ENCODE results near the gene NCAPH2.

NCAPH2 gene

DNA sequence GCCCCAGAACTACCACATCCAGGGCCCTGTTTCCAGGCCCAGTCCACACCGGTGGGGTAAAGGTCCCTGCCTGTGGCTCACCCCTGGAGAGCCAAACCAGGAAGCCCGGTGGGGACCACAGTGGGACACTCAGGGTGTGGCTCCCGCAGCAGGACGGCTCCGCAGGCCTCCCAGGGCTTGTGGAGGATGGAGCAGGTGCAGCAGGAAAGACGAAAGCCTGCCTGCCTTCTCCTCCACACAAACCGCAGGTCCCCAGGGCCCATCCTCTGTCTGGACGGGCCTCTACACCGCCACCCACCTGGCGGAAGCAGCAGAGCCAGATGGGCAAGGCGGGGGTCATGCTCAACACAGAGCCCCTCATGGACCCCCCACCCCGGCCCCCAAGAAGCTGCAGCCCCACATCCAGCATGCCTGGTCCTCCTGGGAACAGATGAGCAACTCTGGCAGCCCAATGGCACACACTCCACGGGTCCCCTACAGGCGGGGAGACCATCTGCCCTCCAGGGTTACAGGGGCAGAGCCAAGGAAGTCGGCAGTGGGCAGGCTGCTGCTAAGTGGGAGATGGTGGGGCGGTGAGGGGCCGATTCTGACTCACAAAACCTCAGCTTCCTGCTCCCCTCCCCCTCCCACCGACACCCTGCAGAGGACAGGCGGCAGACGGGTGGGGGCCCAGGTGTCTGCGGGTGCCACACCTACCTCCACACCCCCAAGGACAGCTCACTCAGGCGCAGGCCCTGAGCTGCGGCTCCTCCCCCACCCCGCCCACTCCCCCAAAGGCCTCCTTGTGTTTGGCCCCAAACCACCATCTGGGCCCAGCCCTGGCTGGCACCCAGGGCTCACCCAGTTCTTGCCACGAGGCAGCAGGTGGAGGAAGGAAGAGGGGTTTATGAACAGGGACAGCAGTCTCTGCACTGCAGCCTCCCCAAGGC lies 38.4 kb upstream of the NCAPH2 start:
- no peak overlapping the region for H3K4me3 ChIP-seq (ENCODE audit: control insufficient read depth, low read depth, low read length)
- DNase-seq (ENCODE audit: low read depth) = peak; percentile 30
- no peak for TF ChIP-seq CTCF (conservative IDR thresholded peaks at IDR 0.05; ENCODE audit: control insufficient read depth, insufficient read depth, low read depth, low read length)

GRCh38 chr22:50470491-50470890 lies 37.5 kb upstream of the NCAPH2 start:
- no peak for DNase-seq (ENCODE audit: low read depth)
- no peak for TF ChIP-seq CTCF (conservative IDR thresholded peaks at IDR 0.05; ENCODE audit: control insufficient read depth, insufficient read depth, low read depth, low read length)
- H3K4me3 ChIP-seq (ENCODE audit: control insufficient read depth, low read depth, low read length) = no peak overlapping the region

- no peak for TF ChIP-seq CTCF (conservative IDR thresholded peaks at IDR 0.05; ENCODE audit: control insufficient read depth, insufficient read depth, low read depth, low read length)
- H3K4me3 ChIP-seq (ENCODE audit: control insufficient read depth, low read depth, low read length) = no peak overlapping the region
- DNase-seq (ENCODE audit: low read depth) = no peak
Measured at GRCh38 chr22:50471197-50471847, 36.7 kb upstream of the NCAPH2 start.

- no peak for DNase-seq (ENCODE audit: low read depth)
- TF ChIP-seq CTCF (conservative IDR thresholded peaks at IDR 0.05; ENCODE audit: control insufficient read depth, insufficient read depth, low read depth, low read length) = no peak
- no peak overlapping the region for H3K4me3 ChIP-seq (ENCODE audit: control insufficient read depth, low read depth, low read length)
Measured at GRCh38 chr22:50471962-50472361, 36.1 kb upstream of the NCAPH2 start.

GRCh38 chr22:50473088-50473487 lies 34.9 kb upstream of the NCAPH2 start:
- peak; percentile 3 for TF ChIP-seq CTCF (conservative IDR thresholded peaks at IDR 0.05; ENCODE audit: control insufficient read depth, insufficient read depth, low read depth, low read length)
- H3K4me3 ChIP-seq (ENCODE audit: control insufficient read depth, low read depth, low read length) = no peak overlapping the region
- DNase-seq (ENCODE audit: low read depth) = no peak

DNA sequence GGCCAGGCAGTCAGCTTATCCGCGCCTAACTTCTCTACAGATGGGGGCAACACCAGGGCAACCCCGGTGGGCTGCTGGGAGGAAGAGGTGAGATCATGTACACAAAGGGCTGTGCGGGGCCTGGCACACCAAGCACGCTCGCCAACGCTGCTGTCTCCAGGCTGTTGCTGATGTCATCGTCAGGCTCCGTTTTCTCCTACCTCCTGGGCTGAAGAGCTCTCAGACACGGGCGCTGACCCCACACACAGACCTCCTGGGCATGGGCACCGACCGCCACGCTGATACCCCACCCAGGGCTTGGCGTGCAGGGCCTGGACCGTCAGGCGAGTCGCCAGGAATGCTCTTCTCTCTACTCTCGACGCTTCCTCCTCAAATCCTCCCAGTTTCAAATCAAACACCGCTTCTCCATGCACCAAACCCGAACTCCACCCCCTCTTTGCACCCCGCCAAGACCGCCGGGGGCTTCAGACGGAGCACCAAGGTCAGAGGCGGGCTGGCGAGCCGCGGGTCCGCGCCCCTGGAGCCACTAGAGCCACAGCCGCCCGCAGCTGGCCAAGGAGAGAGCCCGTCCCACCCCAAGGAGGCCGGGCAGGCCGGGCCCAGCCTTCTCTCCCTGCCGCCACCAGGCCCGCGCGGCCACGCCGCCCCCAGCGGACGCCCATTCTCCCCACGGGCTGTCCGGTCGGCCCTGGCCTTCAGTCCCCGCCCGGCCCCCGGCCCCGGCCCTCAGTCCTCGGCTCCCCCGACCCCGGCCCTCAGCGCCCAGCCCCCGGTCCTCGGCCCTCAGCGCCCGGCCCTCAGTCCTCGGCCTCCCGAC lies 34.0 kb upstream of the NCAPH2 start:
- peak; percentile 61 for DNase-seq (ENCODE audit: low read depth)
- no peak for TF ChIP-seq CTCF (conservative IDR thresholded peaks at IDR 0.05; ENCODE audit: control insufficient read depth, insufficient read depth, low read depth, low read length)
- H3K4me3 ChIP-seq (ENCODE audit: control insufficient read depth, low read depth, low read length) = peak overlapping the region; percentile 59

Data from fibroblast of mammary gland (primary cell).